NCI-H1417 (cell line): ENCODE results near the gene SDHA.
"Not testable (repeated sequence)": the region's sequence is repeated elsewhere in the genome, so short reads cannot be mapped to it uniquely, and the experiment has no call there.

Source experiments
- DNase-seq, 3 experiments: peaks; one replicate each; lab custom pipeline; 2025; lab: John Stamatoyannopoulos, UW

Gene SDHA

GRCh38 chr5:198516-199196 is 19.5 kb upstream of the SDHA start:
- no peak for DNase-seq

DNA sequence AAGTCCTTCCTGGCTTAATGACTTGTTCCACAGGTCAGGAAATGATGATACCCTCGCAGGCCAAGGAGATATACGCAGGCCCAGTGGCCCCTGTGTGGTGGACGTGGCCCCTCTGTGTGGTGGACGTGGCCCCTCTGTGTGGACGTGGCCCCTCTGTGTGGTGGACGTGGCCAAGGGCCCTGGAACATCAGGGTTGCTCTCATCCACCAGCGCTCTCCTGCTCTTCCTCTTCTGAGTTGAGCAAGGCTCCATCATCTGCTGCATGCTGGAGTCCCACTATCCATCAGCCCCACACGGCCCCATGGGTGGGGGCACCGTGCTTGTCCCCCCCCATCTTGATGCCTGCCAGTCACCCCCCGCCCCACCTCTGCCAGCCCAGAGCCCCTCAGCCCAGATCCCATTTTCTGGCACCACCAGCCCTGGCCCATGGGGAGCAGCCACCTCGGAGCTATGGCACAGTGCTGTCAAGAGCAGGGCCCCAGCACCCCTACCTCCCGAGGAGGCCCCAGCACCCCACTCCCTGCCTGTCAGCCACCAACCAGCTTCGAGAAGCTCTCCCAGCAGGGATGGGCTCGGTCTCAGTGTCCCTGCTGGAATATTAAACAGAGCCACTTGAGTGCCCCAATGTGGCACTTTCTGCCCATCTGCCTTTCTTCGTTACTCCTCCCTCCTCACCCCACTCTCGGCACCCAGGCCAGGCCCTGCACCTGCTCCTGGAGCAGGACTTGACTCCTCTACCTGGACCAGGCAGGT is 18.7 kb upstream of the SDHA start:
- DNase-seq = no peak

DNA sequence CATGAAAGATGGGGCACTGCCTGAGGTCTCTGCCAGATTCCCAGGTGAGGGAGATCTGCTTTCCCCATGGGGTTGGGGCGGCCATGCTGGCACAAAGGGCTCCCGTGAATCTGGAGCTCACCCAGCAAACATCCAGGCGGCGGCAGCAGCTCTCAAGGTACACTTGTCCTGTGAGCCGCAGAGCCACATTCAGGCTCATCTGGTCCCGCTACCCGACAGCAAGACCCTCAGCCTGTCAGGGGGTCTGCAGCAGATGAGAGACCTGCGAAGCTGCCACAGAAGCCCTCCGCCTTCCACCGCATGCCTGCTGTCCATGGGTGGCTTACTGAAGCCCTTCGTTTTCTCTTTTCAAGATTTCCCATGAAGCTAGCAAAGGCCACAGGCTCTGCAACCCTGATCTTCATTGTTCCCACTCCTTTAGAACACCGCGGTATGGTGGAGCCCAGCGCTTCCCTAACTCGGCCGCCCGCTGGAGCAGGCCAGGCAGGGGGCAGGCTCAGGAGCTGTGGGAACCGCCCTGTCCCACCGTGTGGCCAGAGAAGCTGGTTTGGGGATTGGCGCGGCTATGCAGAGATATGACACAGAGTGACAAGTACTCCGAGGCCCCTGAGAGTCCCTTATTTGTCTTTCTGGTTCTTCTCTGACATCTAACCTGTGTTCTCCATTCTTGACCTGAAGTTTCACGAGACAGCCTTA is 18.0 kb upstream of the SDHA start:
- DNase-seq = no peak

DNA sequence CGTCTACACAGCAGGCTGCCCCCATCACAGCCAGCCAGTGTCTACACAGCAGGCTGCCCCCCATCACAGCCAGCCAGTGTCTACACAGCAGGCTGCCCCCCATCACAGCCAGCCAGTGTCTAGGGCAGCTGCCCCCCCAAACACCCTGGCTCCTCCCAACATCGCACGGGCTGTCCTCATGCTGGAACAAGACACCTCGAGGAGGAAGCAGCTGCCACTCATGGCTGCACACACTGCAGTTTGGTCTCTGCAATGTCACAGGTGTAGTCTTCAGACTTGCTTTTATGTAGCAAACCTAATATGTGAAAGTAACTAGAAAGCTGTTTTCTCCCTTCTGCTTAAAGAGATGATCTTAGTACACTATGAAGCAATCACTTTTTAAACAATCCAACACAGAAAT is 17.1 kb upstream of the SDHA start:
- DNase-seq = no peak

- no peak for DNase-seq
These were observed 16.4 kb upstream of the SDHA start for GRCh38 chr5:201672-202071.

GRCh38 chr5:203246-203930 is 14.7 kb upstream of the SDHA start:
- no peak for DNase-seq

DNA sequence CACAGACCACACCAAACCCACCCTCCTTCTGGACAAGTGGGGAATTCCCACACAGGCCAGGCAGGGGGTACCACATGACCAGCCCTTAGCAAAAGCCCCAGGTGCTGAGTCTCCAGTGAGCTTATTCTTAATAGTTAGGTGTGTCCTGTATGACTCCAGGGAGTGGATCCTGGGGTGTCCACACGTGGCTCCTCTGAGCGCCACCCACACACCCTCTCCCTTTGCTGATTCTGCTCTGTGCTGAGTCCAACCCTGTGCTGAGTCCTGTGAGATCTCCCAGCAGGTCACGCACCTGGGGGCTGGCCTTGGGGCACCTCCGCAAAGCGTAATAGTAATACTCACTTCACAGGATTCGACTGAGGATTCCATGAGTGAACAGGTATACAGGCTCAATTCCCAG is 14.1 kb upstream of the SDHA start:
- DNase-seq = no peak

DNA sequence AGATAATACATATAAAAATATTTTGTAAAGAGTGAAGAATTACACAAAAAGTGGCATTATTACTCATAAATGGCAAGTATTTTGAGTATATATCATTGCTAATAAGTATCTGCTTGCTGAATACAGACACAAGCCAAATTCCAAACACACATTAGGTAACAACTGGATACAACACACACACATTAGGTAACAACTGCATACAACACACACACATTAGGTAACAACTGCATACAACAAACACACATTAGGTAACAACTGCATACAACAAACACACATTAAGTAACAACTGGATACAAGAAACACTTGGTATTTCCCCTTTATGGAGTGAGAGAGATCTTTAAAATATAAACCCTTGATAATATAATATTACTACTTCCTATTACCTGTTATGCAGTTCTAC is 13.7 kb upstream of the SDHA start:
- DNase-seq = no peak

DNA sequence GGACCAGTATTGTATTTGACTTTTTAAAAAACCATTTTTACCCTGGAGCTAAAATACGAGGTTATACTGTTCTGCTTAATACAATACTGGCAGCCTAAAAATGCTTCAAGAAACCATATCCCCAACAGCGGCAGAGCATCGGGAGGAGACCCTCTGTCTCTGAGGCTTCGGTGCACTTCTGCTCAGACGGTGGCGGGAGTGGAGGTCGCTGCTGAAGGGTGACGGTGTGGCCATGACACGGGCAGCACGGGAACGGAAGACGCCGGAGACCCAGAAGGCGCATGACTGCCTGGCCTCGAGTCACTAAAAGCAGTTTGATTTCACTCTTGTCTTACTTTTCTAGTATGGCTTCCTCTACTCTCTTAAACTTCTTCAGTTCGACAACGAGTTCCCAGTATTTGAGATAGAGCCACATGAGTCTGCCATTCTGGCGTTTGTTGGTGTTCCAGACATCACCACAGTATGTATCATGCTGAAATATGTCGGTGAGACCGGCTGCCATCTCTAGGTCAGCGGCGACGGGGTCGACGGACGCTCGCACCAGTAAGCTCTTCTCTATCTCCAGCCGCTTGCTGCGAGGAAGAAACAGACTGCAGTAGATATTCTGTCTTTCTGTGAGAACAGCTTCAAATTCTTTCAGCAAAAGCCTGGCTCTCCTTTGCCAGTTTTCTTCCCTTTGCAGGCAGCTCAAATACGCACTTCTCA is 13.0 kb upstream of the SDHA start:
- DNase-seq = no peak

DNA sequence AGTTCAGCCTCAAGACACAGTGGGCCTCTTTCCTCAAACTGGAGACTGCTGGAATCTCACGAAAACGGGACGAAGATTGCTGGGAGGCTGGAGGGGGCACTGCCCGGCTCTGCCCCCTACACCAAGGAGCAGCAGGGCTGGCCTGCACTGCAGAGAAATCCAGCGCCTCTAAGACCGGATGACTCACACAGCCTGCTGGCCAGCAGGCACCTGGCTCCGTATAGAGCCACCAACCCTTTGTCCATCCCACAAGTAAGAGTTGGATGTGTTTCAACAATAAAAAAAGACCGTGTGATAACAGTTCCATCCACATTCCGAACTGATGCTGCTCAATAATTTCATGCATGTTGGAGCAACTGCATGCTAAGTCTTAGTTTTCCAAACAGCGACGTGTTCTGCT is 11.7 kb upstream of the SDHA start:
- no peak for DNase-seq

GRCh38 chr5:206927-207536 is 11.1 kb upstream of the SDHA start:
- DNase-seq = no peak

DNA sequence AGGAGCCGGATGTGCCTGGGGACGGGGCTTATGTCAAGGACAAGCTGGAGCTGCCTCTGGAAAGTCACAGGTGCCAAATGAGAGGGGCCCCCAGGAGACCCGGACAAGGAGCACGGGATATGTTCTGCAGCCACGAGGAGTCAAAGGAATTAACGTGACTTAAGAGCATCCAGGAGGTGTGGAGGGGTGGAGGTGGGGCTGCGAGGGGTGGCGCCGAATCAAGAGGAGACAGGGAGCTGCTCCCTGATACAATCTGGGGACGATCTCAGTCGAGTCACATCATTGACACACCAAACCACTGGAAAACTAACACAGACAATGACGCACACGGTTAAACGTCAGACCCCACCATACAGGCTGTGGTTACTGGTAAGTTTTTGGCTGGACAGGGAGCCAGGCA is 10.5 kb upstream of the SDHA start:
- no peak for DNase-seq

DNA sequence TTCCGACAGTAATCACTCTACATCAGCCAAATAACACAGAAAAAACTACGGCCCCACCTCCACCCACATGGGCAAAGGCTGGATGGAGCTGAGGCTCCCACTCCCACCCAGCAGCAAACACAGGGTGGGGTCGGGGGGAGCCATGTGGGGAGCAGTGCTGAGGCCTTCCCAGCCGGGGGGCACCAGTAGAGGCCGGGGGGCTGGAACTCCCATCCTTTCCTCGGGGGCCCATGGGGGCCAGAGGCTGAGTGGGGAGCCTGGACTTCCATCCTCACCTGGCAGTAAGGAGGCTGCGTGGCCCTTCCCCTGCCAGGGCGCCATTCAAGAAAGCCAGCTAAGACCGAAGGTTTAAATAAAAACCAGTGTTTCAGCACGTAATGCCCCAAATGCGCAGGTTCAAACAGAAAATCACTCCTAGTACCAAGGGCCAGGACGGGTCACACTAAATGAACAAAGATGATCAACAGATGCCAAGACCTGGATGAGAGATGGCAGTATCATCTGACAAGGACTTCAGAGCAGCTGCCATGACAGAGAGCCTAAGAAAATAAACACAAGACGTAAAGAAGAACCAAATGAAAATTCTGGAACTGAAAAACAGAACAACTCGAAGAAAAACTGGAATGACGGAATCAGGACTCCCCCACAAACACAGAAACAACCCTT is 9.5 kb upstream of the SDHA start:
- no peak for DNase-seq

DNA sequence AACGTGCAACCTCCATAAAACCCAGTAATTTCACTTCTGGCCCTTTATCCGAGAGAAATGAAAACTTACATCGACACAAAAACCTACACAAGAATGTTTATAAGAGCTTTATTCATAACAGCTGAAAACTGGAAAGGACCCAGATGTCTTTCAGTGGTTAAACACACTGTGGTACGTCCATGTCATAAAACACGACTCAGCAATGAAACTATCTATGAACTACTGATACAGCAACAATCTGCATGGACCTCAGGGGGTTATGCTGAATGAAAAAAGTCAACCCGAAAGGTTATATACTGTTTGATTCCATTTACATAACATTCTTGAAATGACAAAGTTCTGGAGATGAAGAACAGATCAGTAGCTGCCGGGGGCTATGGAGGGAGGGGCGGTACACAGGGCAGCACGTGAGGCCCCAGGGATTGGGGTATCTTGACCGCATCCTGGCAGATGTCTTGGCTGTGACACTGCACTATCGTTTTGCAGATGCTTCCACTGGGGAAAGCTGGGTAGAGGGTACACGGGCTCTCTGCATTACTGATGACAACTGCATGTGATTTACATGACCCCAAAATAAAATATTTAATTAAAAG is 4.2 kb upstream of the SDHA start:
- DNase-seq = no peak

GRCh38 chr5:215256-215655 is 2.9 kb upstream of the SDHA start:
- DNase-seq = not testable (repeated sequence)

DNA sequence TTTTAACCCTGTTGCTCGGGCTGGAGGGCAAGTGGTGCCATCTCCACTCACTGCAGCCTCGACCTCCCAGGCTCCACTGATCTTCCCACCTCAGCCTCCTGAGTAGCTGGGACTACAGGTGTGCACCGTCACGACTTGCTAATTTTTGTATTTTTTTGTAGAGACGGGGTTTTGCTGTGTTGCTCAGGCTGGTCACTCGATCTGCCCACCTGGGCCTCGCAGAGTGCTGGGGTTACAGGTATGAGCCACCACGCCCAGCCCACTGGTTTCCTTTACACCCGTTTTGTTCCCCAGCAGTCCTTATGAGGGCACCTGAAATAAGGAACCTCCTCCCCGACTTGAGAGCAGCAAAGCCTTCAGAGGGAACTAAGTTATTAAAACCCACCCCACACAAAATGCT is 2.0 kb upstream of the SDHA start:
- not testable (repeated sequence) for DNase-seq

- DNase-seq = peak in 2 of 3 experiments; percentile 67 to 71
These were observed 554 bp downstream of the SDHA start for GRCh38 chr5:218457-219291.

- peak in 1 of 3 experiments; percentile 21 for DNase-seq
These were observed 1.3 kb downstream of the SDHA start for GRCh38 chr5:219460-219863.

GRCh38 chr5:219991-220390 is 1.9 kb downstream of the SDHA start:
- no peak for DNase-seq
